H9 (cell line): ENCODE measurements around the gene MAPT. TPM values are rescaled to one million over a fixed set of nuclear protein-coding genes. Genes with fewer than 3 reads are reported as not detected.

ENCODE experiments used
- DNase-seq: peaks from one replicate; pipeline ENCODE4 v3.0.0-alpha.2; 2017
- H2AFZ ChIP-seq: one replicate; pipeline ENCODE4 v1.6.1; 2013; ENCODE audit warnings: mild to moderate bottlenecking, low read length, control low read depth, moderate library complexity
- H2AK5ac ChIP-seq: 2 replicates; pipeline ENCODE4 v1.6.1; 2013; ENCODE audit warnings: low read length, control low read depth, mixed read lengths; ENCODE audit not compliant: insufficient read length
- H2BK120ac ChIP-seq: one replicate; pipeline ENCODE4 v1.6.1; 2013; ENCODE audit warnings: low read depth, mild to moderate bottlenecking, low read length, control low read depth, inconsistent platforms; ENCODE audit not compliant: poor library complexity, severe bottlenecking
- H2BK12ac ChIP-seq: 2 replicates; pipeline ENCODE4 v1.6.1; 2013; ENCODE audit warnings: low read length, control low read depth, mixed read lengths, low read depth; ENCODE audit not compliant: insufficient read length
- H2BK15ac ChIP-seq: 2 replicates; pipeline ENCODE4 v1.6.1; 2013; ENCODE audit warnings: low read depth, low read length, control low read depth
- H2BK20ac ChIP-seq: one replicate; pipeline ENCODE4 v1.6.1; 2013; ENCODE audit warnings: low read depth, mild to moderate bottlenecking, low read length, control low read depth, inconsistent platforms; ENCODE audit not compliant: poor library complexity, severe bottlenecking
- H2BK5ac ChIP-seq: 2 replicates; pipeline ENCODE4 v1.6.1; 2013; ENCODE audit warnings: low read length, control low read depth, mixed read lengths; ENCODE audit not compliant: insufficient read length
- H3K14ac ChIP-seq: 2 replicates; pipeline ENCODE4 v1.6.1; 2013; ENCODE audit warnings: low read length, control low read depth; ENCODE audit not compliant: insufficient read depth
- H3K18ac ChIP-seq: 2 replicates; pipeline ENCODE4 v1.6.1; 2013; ENCODE audit warnings: low read depth, mild to moderate bottlenecking, mixed read lengths, low read length, control low read depth; ENCODE audit not compliant: insufficient read length
- H3K23ac ChIP-seq: 2 replicates; pipeline ENCODE4 v1.6.1; 2013; ENCODE audit warnings: low read length, control low read depth, mixed read lengths, low read depth; ENCODE audit not compliant: insufficient read length
- H3K23me2 ChIP-seq: 2 replicates; pipeline ENCODE4 v1.6.1; 2013; ENCODE audit warnings: low read depth, mild to moderate bottlenecking, mixed read lengths, low read length, control low read depth; ENCODE audit not compliant: insufficient read length, poor library complexity, severe bottlenecking
- H3K27ac ChIP-seq: 2 replicates; pipeline ENCODE4 v1.5.1; 2013; ENCODE audit warnings: low read length, control low read depth, mixed read lengths, low read depth; ENCODE audit not compliant: insufficient read length
- H3K27me3 ChIP-seq: 2 replicates; pipeline ENCODE4 v1.6.1; 2013; ENCODE audit warnings: low read length, control low read depth, inconsistent platforms; ENCODE audit not compliant: insufficient read depth
- H3K4ac ChIP-seq: 2 replicates; pipeline ENCODE4 v1.6.1; 2013; ENCODE audit warnings: low read depth, mild to moderate bottlenecking, control low read depth, inconsistent platforms, low read length, moderate library complexity
- H3K4me1 ChIP-seq: 2 replicates; pipeline ENCODE4 v1.6.1; 2013; ENCODE audit warnings: low read length, control low read depth, inconsistent platforms; ENCODE audit not compliant: insufficient read depth
- H3K4me2 ChIP-seq: 2 replicates; pipeline ENCODE4 v1.6.1; 2013; ENCODE audit warnings: low read length, control low read depth, mixed read lengths; ENCODE audit not compliant: insufficient read length, insufficient read depth
- H3K56ac ChIP-seq: 2 replicates; pipeline ENCODE4 v1.6.1; 2013; ENCODE audit warnings: low read depth, mild to moderate bottlenecking, mixed read lengths, low read length, control low read depth; ENCODE audit not compliant: insufficient read length
- H3K79me1 ChIP-seq: 2 replicates; pipeline ENCODE4 v1.6.1; 2013; ENCODE audit warnings: low read depth, mild to moderate bottlenecking, moderate library complexity, low read length, control low read depth, inconsistent platforms; ENCODE audit not compliant: insufficient read depth, poor library complexity, severe bottlenecking
- H3K79me2 ChIP-seq: 2 replicates; pipeline ENCODE4 v1.6.1; 2013; ENCODE audit warnings: low read length, control low read depth, inconsistent platforms; ENCODE audit not compliant: insufficient read depth
- H3K9ac ChIP-seq: 2 replicates; pipeline ENCODE4 v1.6.1; 2013; ENCODE audit warnings: low read length, control low read depth, mixed read lengths; ENCODE audit not compliant: insufficient read length; ENCODE audit errors: extremely low read depth
- H3K9me3 ChIP-seq: one replicate; pipeline ENCODE4 v1.6.1; 2013; ENCODE audit warnings: low read depth, low read length, inconsistent platforms; ENCODE audit not compliant: control insufficient read depth
- H3T11ph ChIP-seq: one replicate; pipeline ENCODE4 v1.6.1; 2013; ENCODE audit warnings: mild to moderate bottlenecking, low read length, control low read depth, inconsistent platforms
- H4K20me1 ChIP-seq: one replicate; pipeline ENCODE4 v1.6.1; 2013; ENCODE audit not compliant: control insufficient read depth, insufficient read length, insufficient read depth
- H4K5ac ChIP-seq: 2 replicates; pipeline ENCODE4 v1.6.1; 2013; ENCODE audit warnings: low read depth, mild to moderate bottlenecking, mixed read lengths, low read length, control low read depth; ENCODE audit not compliant: insufficient read length
- H4K8ac ChIP-seq: replicated peaks from 2 replicates; pipeline ENCODE4 v1.6.1; 2013; ENCODE audit warnings: low read length, control low read depth, mixed read lengths, low read depth; ENCODE audit not compliant: insufficient read length
- H4K91ac ChIP-seq: 2 replicates; pipeline ENCODE4 v1.6.1; 2013; ENCODE audit warnings: low read depth, mild to moderate bottlenecking, moderate library complexity, mixed read lengths, low read length, control low read depth; ENCODE audit not compliant: insufficient read length
- H3K27ac Mint-ChIP-seq, 3 experiments: 2 replicates in 2 of 3; 3 replicates in 1 of 3; pipeline ENCODE4 v1.8.0; 2020 to 2021; ENCODE audit warnings: mixed read lengths in 3 of 3, mild to moderate bottlenecking in 1 of 3, moderate library complexity in 1 of 3
- H3K27me3 Mint-ChIP-seq: 2 replicates; pipeline ENCODE4 v1.8.0; 2021; ENCODE audit warnings: low read depth, mild to moderate bottlenecking, moderate library complexity, mixed read lengths
- H3K36me3 Mint-ChIP-seq, 3 experiments: 2 replicates in 2 of 3; 3 replicates in 1 of 3; pipeline ENCODE4 v1.8.0; 2020 to 2021; ENCODE audit warnings: low read depth in 3 of 3, mixed read lengths in 3 of 3; ENCODE audit not compliant: insufficient read depth in 1 of 3
- H3K4me1 Mint-ChIP-seq, 2 experiments: 2 replicates each; pipeline ENCODE4 v1.8.0; 2020; ENCODE audit warnings: mixed read lengths in 2 of 2
- H3K4me3 Mint-ChIP-seq, 2 experiments: 2 replicates in 1 of 2; 3 replicates in 1 of 2; pipeline ENCODE4 v1.8.0; 2020 to 2021; ENCODE audit warnings: mild to moderate bottlenecking in 2 of 2, mixed read lengths in 2 of 2, moderate library complexity in 1 of 2
- H3K9me3 Mint-ChIP-seq, 2 experiments: 2 replicates in 1 of 2; 3 replicates in 1 of 2; pipeline ENCODE4 v1.8.0; 2020; ENCODE audit warnings: mild to moderate bottlenecking in 2 of 2, mixed read lengths in 2 of 2, moderate library complexity in 1 of 2
- WGBS: extraction: QIAGEN DNeasy Blood & Tissue Kit; methylation state at CpG from one replicate; pipeline ENCODE4 v1.1.7; 2013; ENCODE audit warnings: missing lambda C conversion rate, low lambda C conversion rate, mixed read lengths; ENCODE audit not compliant: insufficient read length; ENCODE audit errors: extremely low coverage; 5-methylcytosine and 5-hydroxymethylcytosine counted together
- total RNA-seq: library from RNA; stranded (reverse); gene quantifications from 2 replicates; pipeline ENCODE4 v1.2.1, GENCODE V29; 2021
- TF ChIP-seq, protein P1 (sequence below): fragments of 200-600 bp; sonication (generic); conservative IDR thresholded peaks from 3 replicates; pipeline ENCODE4 v1.8.0; 2021; ENCODE audit warnings: antibody characterized with exemption, mild to moderate bottlenecking

MAPT gene
- total RNA-seq, 1 experiment from 2014 or later = 1.6 TPM

DNA sequence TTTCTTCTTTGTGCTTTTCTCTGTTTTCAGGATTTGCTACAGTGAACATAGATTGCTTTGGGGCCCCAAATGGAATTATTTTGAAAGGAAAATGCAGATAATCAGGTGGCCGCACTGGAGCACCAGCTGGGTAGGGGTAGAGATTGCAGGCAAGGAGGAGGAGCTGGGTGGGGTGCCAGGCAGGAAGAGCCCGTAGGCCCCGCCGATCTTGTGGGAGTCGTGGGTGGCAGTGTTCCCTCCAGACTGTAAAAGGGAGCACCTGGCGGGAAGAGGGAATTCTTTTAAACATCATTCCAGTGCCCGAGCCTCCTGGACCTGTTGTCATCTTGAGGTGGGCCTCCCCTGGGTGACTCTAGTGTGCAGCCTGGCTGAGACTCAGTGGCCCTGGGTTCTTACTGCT is 105.9 kb downstream of the MAPT start:
- TF ChIP-seq, protein P1, sequence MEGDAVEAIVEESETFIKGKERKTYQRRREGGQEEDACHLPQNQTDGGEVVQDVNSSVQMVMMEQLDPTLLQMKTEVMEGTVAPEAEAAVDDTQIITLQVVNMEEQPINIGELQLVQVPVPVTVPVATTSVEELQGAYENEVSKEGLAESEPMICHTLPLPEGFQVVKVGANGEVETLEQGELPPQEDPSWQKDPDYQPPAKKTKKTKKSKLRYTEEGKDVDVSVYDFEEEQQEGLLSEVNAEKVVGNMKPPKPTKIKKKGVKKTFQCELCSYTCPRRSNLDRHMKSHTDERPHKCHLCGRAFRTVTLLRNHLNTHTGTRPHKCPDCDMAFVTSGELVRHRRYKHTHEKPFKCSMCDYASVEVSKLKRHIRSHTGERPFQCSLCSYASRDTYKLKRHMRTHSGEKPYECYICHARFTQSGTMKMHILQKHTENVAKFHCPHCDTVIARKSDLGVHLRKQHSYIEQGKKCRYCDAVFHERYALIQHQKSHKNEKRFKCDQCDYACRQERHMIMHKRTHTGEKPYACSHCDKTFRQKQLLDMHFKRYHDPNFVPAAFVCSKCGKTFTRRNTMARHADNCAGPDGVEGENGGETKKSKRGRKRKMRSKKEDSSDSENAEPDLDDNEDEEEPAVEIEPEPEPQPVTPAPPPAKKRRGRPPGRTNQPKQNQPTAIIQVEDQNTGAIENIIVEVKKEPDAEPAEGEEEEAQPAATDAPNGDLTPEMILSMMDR = no peak
- no peaks in the 10 kb centered on the region for H3K27me3 ChIP-seq

More for the DNA sequence above, 105.9 kb downstream of the MAPT start:
- Histone ChIP-seq H3T11ph (no peak overlapping the region), H4K91ac (no peak overlapping the region), H3K56ac (no peak overlapping the region), H3K14ac (no peak overlapping the region), H2BK15ac (no peak overlapping the region), H4K8ac (no peak overlapping the region), H2BK5ac (no peak overlapping the region), H3K9ac (no peak overlapping the region), H2BK20ac (no peak overlapping the region), H3K4me1 (no peaks in the 10 kb centered on the region), H3K27ac (no peak overlapping the region), H2AFZ (no peak overlapping the region), H2BK12ac (no peak overlapping the region), H2AK5ac (no peak overlapping the region), H4K20me1 (no peaks in the 10 kb centered on the region), H4K5ac (no peak overlapping the region), H2BK120ac (no peak overlapping the region), H3K18ac (no peak overlapping the region), H3K4me2 (no peak overlapping the region), H3K9me3 (no peaks in the 10 kb centered on the region), H3K23me2 (no peaks in the 10 kb centered on the region), H3K23ac (no peak overlapping the region), H3K4ac (no peak overlapping the region), H3K79me2 (no peaks in the 10 kb centered on the region), H3K79me1 (no peaks in the 10 kb centered on the region)
- Mint-ChIP-seq H3K9me3 (no peaks in the 10 kb centered on the region; a peak in 1 of 5 replicates), H3K4me3 (no peak overlapping the region), H3K27me3 (no peaks in the 10 kb centered on the region; the same call in 1 of the 2 replicates), H3K27ac (peak overlapping the region in 1 of 3 experiments; percentile 87; a peak in 2 of 7 replicates), H3K4me1 (peaks cover 0 to 5% of the 10 kb centered on the region in 2 experiments; a peak in 1 of 4 replicates), H3K36me3 (no peaks in the 10 kb centered on the region)
- no peak for DNase-seq
- no CpG with 5 or more reads among the region's 7 CpGs for WGBS
